ENCODE data around the gene CD44. TPM values are rescaled to one million over a fixed set of nuclear protein-coding genes. Genes with fewer than 3 reads are reported as not detected.

The CD44 gene
- total RNA-seq, 1 donor from 2014 or later: 268 TPM

DNA sequence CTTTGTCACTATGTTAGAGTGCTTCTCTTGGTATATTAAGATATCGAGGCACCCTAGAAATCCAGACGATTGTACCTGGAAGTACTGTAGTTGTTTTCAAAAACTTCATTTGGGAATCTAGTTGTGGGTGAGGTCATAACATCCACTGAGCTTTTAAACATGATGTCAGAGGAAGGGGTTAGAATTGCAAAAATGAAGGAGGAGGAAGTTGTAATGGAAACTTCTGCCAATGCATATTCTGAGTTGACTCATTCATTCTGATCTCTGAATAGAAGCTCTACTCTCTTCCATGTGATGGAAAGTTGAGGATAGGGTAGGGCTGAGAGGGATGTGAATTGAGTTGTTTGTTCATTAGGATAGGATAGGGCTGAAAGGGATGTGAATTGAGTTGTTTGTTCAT lies 7.7 kb downstream of the CD44 start:
- Histone ChIP-seq H3K36me3 (ENCODE audit: control insufficient read depth, insufficient read depth, low read length) (no peaks in the 10 kb centered on the region), H3K4me3 (ENCODE audit: low read depth, low read length) (no peak overlapping the region), H3K27me3 (ENCODE audit: control insufficient read depth, insufficient read depth, low read length) (no peaks in the 10 kb centered on the region)
- DNase-seq (ENCODE audit: low read depth): no peak
- TF ChIP-seq, protein P1, sequence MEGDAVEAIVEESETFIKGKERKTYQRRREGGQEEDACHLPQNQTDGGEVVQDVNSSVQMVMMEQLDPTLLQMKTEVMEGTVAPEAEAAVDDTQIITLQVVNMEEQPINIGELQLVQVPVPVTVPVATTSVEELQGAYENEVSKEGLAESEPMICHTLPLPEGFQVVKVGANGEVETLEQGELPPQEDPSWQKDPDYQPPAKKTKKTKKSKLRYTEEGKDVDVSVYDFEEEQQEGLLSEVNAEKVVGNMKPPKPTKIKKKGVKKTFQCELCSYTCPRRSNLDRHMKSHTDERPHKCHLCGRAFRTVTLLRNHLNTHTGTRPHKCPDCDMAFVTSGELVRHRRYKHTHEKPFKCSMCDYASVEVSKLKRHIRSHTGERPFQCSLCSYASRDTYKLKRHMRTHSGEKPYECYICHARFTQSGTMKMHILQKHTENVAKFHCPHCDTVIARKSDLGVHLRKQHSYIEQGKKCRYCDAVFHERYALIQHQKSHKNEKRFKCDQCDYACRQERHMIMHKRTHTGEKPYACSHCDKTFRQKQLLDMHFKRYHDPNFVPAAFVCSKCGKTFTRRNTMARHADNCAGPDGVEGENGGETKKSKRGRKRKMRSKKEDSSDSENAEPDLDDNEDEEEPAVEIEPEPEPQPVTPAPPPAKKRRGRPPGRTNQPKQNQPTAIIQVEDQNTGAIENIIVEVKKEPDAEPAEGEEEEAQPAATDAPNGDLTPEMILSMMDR (IDR thresholded peaks at IDR 0.05; ENCODE audit: insufficient read depth, low read length, poor library complexity, severe bottlenecking): no peak

DNA sequence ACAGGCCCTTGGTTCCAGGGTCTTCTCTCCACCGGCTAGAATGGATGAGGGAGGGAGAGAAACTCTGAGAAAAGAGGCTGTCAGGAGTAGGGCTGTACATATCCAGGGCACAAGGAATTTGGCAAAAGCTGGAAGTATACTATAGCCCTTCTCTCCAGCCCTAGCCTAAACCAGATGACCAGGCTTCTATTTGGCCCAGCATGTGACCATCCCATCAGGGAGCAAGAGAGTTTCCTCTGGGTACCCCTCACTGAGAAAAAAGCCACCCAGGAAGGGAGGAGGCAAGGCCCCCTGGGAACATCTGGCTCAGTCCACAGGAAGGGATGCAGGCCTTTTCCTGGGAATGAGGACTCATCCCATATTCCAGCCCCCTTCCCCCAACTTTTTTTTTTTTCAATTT lies 8.3 kb downstream of the CD44 start:
- DNase-seq (ENCODE audit: low read depth): no peak
- Histone ChIP-seq H3K4me3 (ENCODE audit: low read depth, low read length) (no peak overlapping the region), H3K36me3 (ENCODE audit: control insufficient read depth, insufficient read depth, low read length) (no peaks in the 10 kb centered on the region), H3K27me3 (ENCODE audit: control insufficient read depth, insufficient read depth, low read length) (no peaks in the 10 kb centered on the region)
- TF ChIP-seq, protein P1 (IDR thresholded peaks at IDR 0.05; ENCODE audit: insufficient read depth, low read length, poor library complexity, severe bottlenecking): no peak

DNA sequence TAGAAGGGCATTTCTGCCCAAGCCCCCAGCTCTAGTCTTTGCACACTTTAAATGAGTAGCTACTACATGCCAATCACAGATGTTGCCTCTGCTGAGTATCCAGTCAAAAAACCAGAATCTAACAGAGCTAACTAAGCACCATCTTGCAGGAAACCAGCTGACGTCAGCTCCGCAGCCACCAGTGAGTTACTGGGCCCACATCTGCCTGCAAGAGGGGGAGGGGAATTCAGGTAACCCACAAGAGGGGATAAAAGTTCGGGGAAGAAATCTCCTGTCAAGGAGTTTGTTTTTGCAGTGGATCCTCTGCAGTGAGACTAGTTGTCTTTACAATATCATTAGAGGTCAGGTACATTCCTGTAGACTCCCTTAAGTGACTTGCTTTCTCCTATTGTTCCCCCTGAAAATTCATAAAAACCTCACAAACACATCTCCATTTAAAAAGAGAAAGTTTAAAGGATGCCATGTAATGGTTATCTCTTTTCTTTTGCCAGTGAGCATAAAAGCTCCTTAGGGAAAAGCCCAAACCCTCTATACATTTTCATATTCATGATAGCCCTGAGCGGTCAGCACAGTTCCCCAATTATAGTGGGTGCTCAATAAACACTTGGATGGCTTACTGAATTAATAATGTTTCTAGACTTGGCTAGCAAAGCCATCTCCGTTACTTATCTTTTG lies 9.3 kb downstream of the CD44 start:
- Histone ChIP-seq H3K4me3 (ENCODE audit: low read depth, low read length) (no peak overlapping the region), H3K27me3 (ENCODE audit: control insufficient read depth, insufficient read depth, low read length) (no peaks in the 10 kb centered on the region), H3K36me3 (ENCODE audit: control insufficient read depth, insufficient read depth, low read length) (no peaks in the 10 kb centered on the region)
- TF ChIP-seq, protein P1 (IDR thresholded peaks at IDR 0.05; ENCODE audit: insufficient read depth, low read length, poor library complexity, severe bottlenecking): no peak
- DNase-seq (ENCODE audit: low read depth): no peak

DNA sequence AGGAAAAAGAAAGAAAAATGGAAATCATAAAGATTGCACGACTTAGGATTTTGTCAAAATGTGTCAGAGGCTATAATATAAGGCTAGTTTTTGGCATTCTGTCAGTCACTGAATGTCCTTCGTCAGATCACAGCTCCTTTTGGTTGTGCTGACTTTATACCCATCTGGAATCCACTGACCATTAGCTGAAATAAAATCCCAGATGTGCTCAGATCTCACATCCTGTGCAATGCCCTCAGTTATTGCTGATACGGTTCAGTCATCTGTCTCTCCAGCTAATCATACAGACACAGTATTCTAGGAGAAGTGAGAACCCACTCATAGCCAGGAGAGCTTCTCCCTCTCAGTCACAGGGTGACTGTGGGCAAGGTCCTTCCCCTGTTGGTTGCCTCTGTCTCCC lies 11.5 kb downstream of the CD44 start:
- DNase-seq (ENCODE audit: low read depth): no peak
- TF ChIP-seq, protein P1 (IDR thresholded peaks at IDR 0.05; ENCODE audit: insufficient read depth, low read length, poor library complexity, severe bottlenecking): no peak
- H3K36me3 ChIP-seq (ENCODE audit: control insufficient read depth, insufficient read depth, low read length): no peaks in the 10 kb centered on the region
- H3K27me3 ChIP-seq (ENCODE audit: control insufficient read depth, insufficient read depth, low read length): no peaks in the 10 kb centered on the region
- H3K4me3 ChIP-seq (ENCODE audit: low read depth, low read length): no peak overlapping the region

DNA sequence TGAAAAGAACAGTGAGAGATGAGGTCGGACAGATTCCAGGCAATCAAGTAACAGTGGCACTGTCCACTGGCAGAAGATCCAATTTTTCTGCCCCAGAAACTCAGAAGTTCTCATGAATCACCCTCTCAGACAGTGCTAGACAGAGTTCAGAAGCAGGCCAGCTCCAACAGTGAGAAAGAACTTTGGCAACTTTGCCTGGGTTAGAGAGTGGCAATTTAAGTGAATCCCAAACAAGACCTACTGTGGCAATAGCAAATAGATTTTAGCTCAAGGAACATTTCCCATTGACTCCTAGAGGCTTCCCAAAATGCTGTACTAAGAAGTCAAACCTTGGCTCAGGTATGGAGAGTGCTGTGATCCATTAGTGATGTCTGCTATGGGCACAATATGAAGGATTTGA lies 12.3 kb downstream of the CD44 start:
- TF ChIP-seq, protein P1 (IDR thresholded peaks at IDR 0.05; ENCODE audit: insufficient read depth, low read length, poor library complexity, severe bottlenecking): no peak
- no peaks in the 10 kb centered on the region for H3K36me3 ChIP-seq (ENCODE audit: control insufficient read depth, insufficient read depth, low read length)
- DNase-seq (ENCODE audit: low read depth): no peak

DNA sequence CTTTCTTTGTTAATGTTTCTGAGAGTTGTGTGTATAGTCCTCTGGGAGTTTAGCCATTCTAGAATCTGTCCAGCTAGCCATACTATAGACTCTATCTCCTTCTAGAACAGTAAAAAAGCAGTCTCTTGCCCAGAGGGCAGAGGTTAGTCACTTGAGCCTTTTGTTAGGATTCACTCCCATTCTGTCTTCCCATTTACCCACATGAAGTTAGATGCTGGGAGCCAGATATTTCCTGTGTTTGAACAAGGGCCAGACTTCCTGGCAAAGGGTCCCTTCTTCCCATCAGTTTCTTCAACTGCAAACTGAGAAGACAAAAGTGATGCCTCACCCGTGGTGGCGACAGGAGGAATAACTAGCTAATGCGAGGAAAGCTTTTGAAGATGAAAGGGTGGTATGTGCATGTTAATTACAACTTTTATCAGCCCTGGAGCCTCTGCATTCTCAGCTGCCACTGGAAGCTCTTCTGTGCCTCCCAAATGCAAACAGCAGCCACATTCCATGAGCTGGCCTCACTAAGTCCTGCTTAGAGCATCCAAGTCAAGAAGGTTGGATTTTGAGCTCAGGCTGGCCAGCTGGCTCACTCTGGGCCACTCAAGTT lies 12.8 kb downstream of the CD44 start:
- TF ChIP-seq, protein P1 (IDR thresholded peaks at IDR 0.05; ENCODE audit: insufficient read depth, low read length, poor library complexity, severe bottlenecking): no peak
- H3K36me3 ChIP-seq (ENCODE audit: control insufficient read depth, insufficient read depth, low read length): no peaks in the 10 kb centered on the region
- DNase-seq (ENCODE audit: low read depth): no peak
- no peaks in the 10 kb centered on the region for H3K27me3 ChIP-seq (ENCODE audit: control insufficient read depth, insufficient read depth, low read length)
- no peak overlapping the region for H3K4me3 ChIP-seq (ENCODE audit: low read depth, low read length)

More for the DNA sequence above, 12.3 kb downstream of the CD44 start:
- no peaks in the 10 kb centered on the region for H3K27me3 ChIP-seq (ENCODE audit: control insufficient read depth, insufficient read depth, low read length)
- H3K4me3 ChIP-seq (ENCODE audit: low read depth, low read length): no peak overlapping the region

Measured in kidney epithelial cell (primary cell).